ENCODE data around the gene INVS.

DNA sequence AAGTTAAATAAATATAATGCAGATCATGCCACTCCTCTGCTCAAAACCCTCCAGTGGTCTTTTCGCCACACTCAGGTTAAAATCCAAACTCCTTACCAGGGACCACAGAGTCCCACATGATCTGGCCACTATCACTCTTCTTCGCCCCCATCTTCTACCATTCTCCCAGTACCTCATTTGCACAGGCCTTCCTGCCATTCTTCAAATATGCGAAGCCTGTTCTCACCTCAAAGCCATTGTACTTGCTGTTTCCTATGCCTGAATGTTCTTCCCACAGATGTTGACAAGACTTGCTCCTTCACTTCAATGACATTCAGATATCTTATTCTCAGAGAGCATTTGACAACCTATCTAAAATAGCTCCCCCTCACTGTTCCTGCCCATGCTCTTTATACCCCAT is 242.8 kb downstream of the INVS start:
- no peak for TF ChIP-seq EGR1 (IDR thresholded peaks at IDR 0.05)
- no peak for TF ChIP-seq EP300 (IDR thresholded peaks at IDR 0.05; ENCODE audit: borderline replicate concordance)
- no peak for TF ChIP-seq CEBPB (IDR thresholded peaks at IDR 0.05)
- TF ChIP-seq, protein P1, sequence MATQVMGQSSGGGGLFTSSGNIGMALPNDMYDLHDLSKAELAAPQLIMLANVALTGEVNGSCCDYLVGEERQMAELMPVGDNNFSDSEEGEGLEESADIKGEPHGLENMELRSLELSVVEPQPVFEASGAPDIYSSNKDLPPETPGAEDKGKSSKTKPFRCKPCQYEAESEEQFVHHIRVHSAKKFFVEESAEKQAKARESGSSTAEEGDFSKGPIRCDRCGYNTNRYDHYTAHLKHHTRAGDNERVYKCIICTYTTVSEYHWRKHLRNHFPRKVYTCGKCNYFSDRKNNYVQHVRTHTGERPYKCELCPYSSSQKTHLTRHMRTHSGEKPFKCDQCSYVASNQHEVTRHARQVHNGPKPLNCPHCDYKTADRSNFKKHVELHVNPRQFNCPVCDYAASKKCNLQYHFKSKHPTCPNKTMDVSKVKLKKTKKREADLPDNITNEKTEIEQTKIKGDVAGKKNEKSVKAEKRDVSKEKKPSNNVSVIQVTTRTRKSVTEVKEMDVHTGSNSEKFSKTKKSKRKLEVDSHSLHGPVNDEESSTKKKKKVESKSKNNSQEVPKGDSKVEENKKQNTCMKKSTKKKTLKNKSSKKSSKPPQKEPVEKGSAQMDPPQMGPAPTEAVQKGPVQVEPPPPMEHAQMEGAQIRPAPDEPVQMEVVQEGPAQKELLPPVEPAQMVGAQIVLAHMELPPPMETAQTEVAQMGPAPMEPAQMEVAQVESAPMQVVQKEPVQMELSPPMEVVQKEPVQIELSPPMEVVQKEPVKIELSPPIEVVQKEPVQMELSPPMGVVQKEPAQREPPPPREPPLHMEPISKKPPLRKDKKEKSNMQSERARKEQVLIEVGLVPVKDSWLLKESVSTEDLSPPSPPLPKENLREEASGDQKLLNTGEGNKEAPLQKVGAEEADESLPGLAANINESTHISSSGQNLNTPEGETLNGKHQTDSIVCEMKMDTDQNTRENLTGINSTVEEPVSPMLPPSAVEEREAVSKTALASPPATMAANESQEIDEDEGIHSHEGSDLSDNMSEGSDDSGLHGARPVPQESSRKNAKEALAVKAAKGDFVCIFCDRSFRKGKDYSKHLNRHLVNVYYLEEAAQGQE (IDR thresholded peaks at IDR 0.05; ENCODE audit: low read depth) = no peak
- no peak for TF ChIP-seq CREB1 (IDR thresholded peaks at IDR 0.05; ENCODE audit: low read depth)
- no peak for TF ChIP-seq RAD21 (IDR thresholded peaks at IDR 0.05; ENCODE audit: low read depth)

Data from Ishikawa (cell line).